GM12878 (cell line): ENCODE results near the gene FAM3B. TPM values are rescaled to one million over a fixed set of nuclear protein-coding genes. Genes with fewer than 3 reads are reported as not detected.

Experiments used
- ATAC-seq: fragments of 200-7000 bp; cut with Tn5 transposase; 3 replicates; pipeline ENCODE4 v1.9.1; 2020; ENCODE audit warnings: mild to moderate bottlenecking, moderate library complexity
- BruUV-seq: library from RNA; stranded (reverse); fragments of 400-500 nt; replicated peaks from 2 replicates; lab custom pipeline; 2021; lab: Mats Ljungman, UMichigan
- CTCF ChIA-PET: fragments of 300-600 bp; sonication (Branson Sonifier 250); formaldehyde crosslinking; extraction: SDS; loops from one replicate; lab custom pipeline; 2021; ENCODE audit warnings: inconsistent platforms; lab: Yijun Ruan, JAX
- POLR2A ChIA-PET: fragments of 350-600 bp; formaldehyde crosslinking; extraction: SDS; loops from one replicate; lab custom pipeline; 2021; ENCODE audit warnings: inconsistent platforms; lab: Charles Lee
- RAD21 ChIA-PET: fragments of 300-600 bp; sonication (Branson Sonifier 250); formaldehyde crosslinking; loops from one replicate; lab custom pipeline; 2023; ENCODE audit warnings: antibody characterized with exemption; ENCODE audit not compliant: unreplicated experiment; lab: Charles Lee
- SMC1A ChIA-PET: fragments of 300-600 bp; sonication (Branson Sonifier 250); formaldehyde crosslinking; loops from one replicate; lab custom pipeline; 2023; ENCODE audit not compliant: unreplicated experiment, uncharacterized antibody; lab: Charles Lee
- DNase-seq: peaks from one replicate; pipeline ENCODE4 v3.0.0-alpha.2; 2011; ENCODE audit warnings: low read depth, low spot score
- FAIRE-seq: peaks from 3 replicates; lab custom pipeline; 2011; peaks lifted over from hg19 to GRCh38; lab: Jason Lieb, UNC
- H2AFZ ChIP-seq: 2 replicates; pipeline ENCODE4 v1.6.0; 2011; ENCODE audit warnings: low read depth, low read length, control low read depth; ENCODE audit not compliant: control insufficient read depth
- H3K27ac ChIP-seq: 2 replicates; pipeline ENCODE4 v1.5.1; 2011; ENCODE audit warnings: control low read depth; ENCODE audit not compliant: control insufficient read depth, insufficient read depth
- H3K27me3 ChIP-seq, 2 experiments: replicated peaks in 1 of 2; 2 replicates each; pipeline versions ENCODE4 v1.6.0 to v1.6.1; 2011; ENCODE audit warnings: low read length in 1 of 2; ENCODE audit not compliant: control insufficient read depth in 2 of 2, insufficient read depth in 2 of 2
- H3K36me3 ChIP-seq, 2 experiments: 2 replicates each; pipeline ENCODE4 v1.5.1; 2011; ENCODE audit warnings: low read length in 1 of 2; ENCODE audit not compliant: control insufficient read depth in 2 of 2, insufficient read depth in 2 of 2
- H3K4me1 ChIP-seq: 2 replicates; pipeline ENCODE4 v1.6.1; 2011; ENCODE audit warnings: mild to moderate bottlenecking, low read length, moderate library complexity, mixed read lengths; ENCODE audit not compliant: control insufficient read depth, insufficient read depth
- H3K4me2 ChIP-seq: 2 replicates; pipeline ENCODE4 v1.6.0; 2011; ENCODE audit warnings: control low read depth; ENCODE audit not compliant: control insufficient read depth, insufficient read depth
- H3K4me3 ChIP-seq: fragments of 200-600 bp; sonication (generic); 2 replicates; pipeline ENCODE4 v1.5.1; 2016
- H3K79me2 ChIP-seq: 2 replicates; pipeline ENCODE4 v1.6.0; 2011; ENCODE audit warnings: low read length; ENCODE audit not compliant: control insufficient read depth, insufficient read depth
- H3K9ac ChIP-seq: 2 replicates; pipeline ENCODE4 v1.8.0; 2011; ENCODE audit warnings: low read length, control low read depth, mixed read lengths; ENCODE audit not compliant: control insufficient read depth, insufficient read depth
- H3K9me3 ChIP-seq: replicated peaks from 3 replicates; pipeline ENCODE4 v1.5.1; 2011; ENCODE audit warnings: mild to moderate bottlenecking, low read length; ENCODE audit not compliant: control insufficient read depth, insufficient read depth
- H4K20me1 ChIP-seq: 2 replicates; pipeline ENCODE4 v1.6.0; 2011; ENCODE audit not compliant: control insufficient read depth, insufficient read depth
- ATF3 ChIP-seq: IDR thresholded peaks from 2 replicates; pipeline ENCODE4 v1.6.1; 2011; ENCODE audit warnings: low read depth, mild to moderate bottlenecking, low read length, moderate library complexity, borderline replicate concordance; ENCODE audit errors: extremely low read depth
- GABPA ChIP-seq: IDR thresholded peaks from 2 replicates; pipeline ENCODE4 v1.6.1; 2014; ENCODE audit warnings: antibody characterized with exemption, low read depth, mild to moderate bottlenecking, inconsistent platforms
- KAT2A ChIP-seq: conservative IDR thresholded peaks from 2 replicates; pipeline ENCODE4 v1.6.1; 2011; ENCODE audit warnings: low read depth, low read length; ENCODE audit not compliant: control insufficient read depth
- MYC ChIP-seq: IDR thresholded peaks from 2 replicates; pipeline ENCODE4 v1.6.1; 2011; ENCODE audit warnings: mild to moderate bottlenecking, low read length, moderate library complexity, inconsistent platforms; ENCODE audit not compliant: insufficient read depth, insufficient replicate concordance, insufficient read length, severe bottlenecking
- POLR2A ChIP-seq: IDR thresholded peaks from 2 replicates; pipeline ENCODE4 v1.6.1; 2011; ENCODE audit warnings: low read depth, mild to moderate bottlenecking, low read length
- RB1 ChIP-seq: fragments of 450-650 bp; formaldehyde crosslinking; IDR thresholded peaks from 2 replicates; pipeline ENCODE4 v1.6.1; 2017; ENCODE audit warnings: mild to moderate bottlenecking, borderline replicate concordance
- RELA ChIP-seq: fragments of 450-650 bp; IDR thresholded peaks from 2 replicates; pipeline ENCODE4 v1.8.0; 2014; ENCODE audit warnings: borderline replicate concordance; ENCODE audit not compliant: partially characterized antibody
- SREBF2 ChIP-seq: IDR thresholded peaks from 2 replicates; pipeline ENCODE4 v1.6.1; 2012; ENCODE audit warnings: mild to moderate bottlenecking, low read length
- WRNIP1 ChIP-seq: IDR thresholded peaks from 2 replicates; pipeline ENCODE4 v1.6.1; 2011; ENCODE audit warnings: low read depth, low read length, improper control_type of control experiment, borderline replicate concordance
- ZNF274 ChIP-seq: IDR thresholded peaks from one replicate; pipeline ENCODE4 v1.8.0; 2011; ENCODE audit not compliant: insufficient read length, insufficient read depth
- ZSCAN29 ChIP-seq: fragments of 450-650 bp; IDR thresholded peaks from 2 replicates; pipeline ENCODE4 v1.6.1; 2017; ENCODE audit warnings: mild to moderate bottlenecking, moderate library complexity
- WGBS: methylation state at CpG from one replicate; pipeline ENCODE4 v1.1.6; 2016; ENCODE audit warnings: low lambda C conversion rate; ENCODE audit not compliant: insufficient replicate concordance, insufficient coverage; ENCODE audit errors: missing lambda C conversion rate; 5-methylcytosine and 5-hydroxymethylcytosine counted together
- in situ Hi-C: fragments of 300-500 bp; cut with MboI; formaldehyde crosslinking; loops from 9 replicates; pipeline ENCODE4 v1.14.3; 2018; ENCODE audit warnings: mixed read lengths
- intact Hi-C: fragments of 100-400 bp; cut with micrococcal nuclease; formaldehyde crosslinking; loops from one replicate; pipeline ENCODE4 v1.14.2; 2022; ENCODE audit not compliant: unreplicated experiment
- polyA plus RNA-seq, 11 experiments: library from polyadenylated mRNA; depleted of rRNA in 4 of 11; unstranded in 6 of 11; stranded (reverse) in 5 of 11; fragments of >200 nt; fragmentation: Nextera tagmentation in 4 of 11; fragmentation: Illumina TruSeq in 1 of 11; extraction: Ambion mirVana in 4 of 11; extraction: Trizol in 1 of 11; gene quantifications; 1 replicate in 1 of 11; 2 replicates in 10 of 11; pipeline versions ENCODE4 v1.2.1 to v1.2.3, GENCODE V29; 2011 to 2016; ENCODE audit warnings: inconsistent platforms in 2 of 11, missing spikeins in 2 of 11, low read depth in 1 of 11
- total RNA-seq, 4 experiments: library from RNA; depleted of rRNA in 3 of 4; stranded (reverse); fragments of >200 nt in 3 of 4; fragmentation: Illumina TruSeq in 1 of 4; extraction: Trizol in 1 of 4; gene quantifications; 2 replicates each; pipeline versions ENCODE4 v1.2.1 to v1.2.3, GENCODE V29; 2013 to 2021
- TF ChIP-seq, protein P1 (sequence below): IDR thresholded peaks from 2 replicates; pipeline ENCODE4 v1.6.1; 2011; ENCODE audit warnings: low read depth, low read length, improper control_type of control experiment, borderline replicate concordance
- TF ChIP-seq, protein P2 (sequence below), 3 experiments: IDR thresholded peaks in 2 of 3; conservative IDR thresholded peaks in 1 of 3; 2 replicates each; pipeline ENCODE4 v1.5.1; 2011; ENCODE audit warnings: low read depth in 3 of 3, low read length in 3 of 3, mild to moderate bottlenecking in 3 of 3, control low read depth in 2 of 3, moderate library complexity in 2 of 3, inconsistent platforms in 1 of 3, mixed read lengths in 1 of 3; ENCODE audit not compliant: control insufficient read depth in 2 of 3, insufficient read depth in 1 of 3; ENCODE audit errors: extremely low read depth in 1 of 3

The FAM3B gene
- total and polyA plus RNA-seq, 10 of the 15 experiments (the other 5 are each of a cell fraction or from before 2014, with no cell fraction given): 0.12 TPM; not detected in 9

GRCh38 chr21:41377715-41378114, 61.1 kb downstream of the FAM3B start:
- Histone ChIP-seq H3K79me2 (peaks cover 15% of the 10 kb centered on the region), H2AFZ (no peak overlapping the region), H3K27ac (no peak overlapping the region), H3K9ac (no peak overlapping the region), H3K36me3 (peaks cover 9 to 14% of the 10 kb centered on the region in 2 experiments; a peak in 3 of 4 replicates), H3K4me1 (no peaks in the 10 kb centered on the region; the same call in 1 of the 2 replicates), H4K20me1 (no peaks in the 10 kb centered on the region; the same call in 1 of the 2 replicates), H3K27me3 (no peaks in the 10 kb centered on the region), H3K9me3 (no peaks in the 10 kb centered on the region), H3K4me3 (no peak overlapping the region), H3K4me2 (no peak overlapping the region)
- intact Hi-C loops (no loop called here), in situ Hi-C loops (no loop called here)
- FAIRE-seq (no peak), ATAC-seq (no peak), DNase-seq (no peak)
- RAD21 ChIA-PET: interaction anchor here (2.0 kb wide), 1 partner anchor 94 kb away, joined by 8 read pairs; no protein-coding TSS in a partner anchor
- 97% methylated on average over 16 of the region's 16 CpGs for WGBS
- POLR2A ChIA-PET: no interaction called here
- no peak for TF ChIP-seq ZSCAN29
- no peak for TF ChIP-seq WRNIP1
- TF ChIP-seq ATF3: no peak
- no peak for TF ChIP-seq RB1
- TF ChIP-seq SREBF2: no peak
- peak; percentile 58 for TF ChIP-seq POLR2A
- CTCF ChIA-PET: interaction anchor here (1.2 kb wide), 1 partner anchor 95 kb away, joined by 6 read pairs; no protein-coding TSS in a partner anchor
- SMC1A ChIA-PET: no interaction called here
- no TSS peak for BruUV-seq

DNA sequence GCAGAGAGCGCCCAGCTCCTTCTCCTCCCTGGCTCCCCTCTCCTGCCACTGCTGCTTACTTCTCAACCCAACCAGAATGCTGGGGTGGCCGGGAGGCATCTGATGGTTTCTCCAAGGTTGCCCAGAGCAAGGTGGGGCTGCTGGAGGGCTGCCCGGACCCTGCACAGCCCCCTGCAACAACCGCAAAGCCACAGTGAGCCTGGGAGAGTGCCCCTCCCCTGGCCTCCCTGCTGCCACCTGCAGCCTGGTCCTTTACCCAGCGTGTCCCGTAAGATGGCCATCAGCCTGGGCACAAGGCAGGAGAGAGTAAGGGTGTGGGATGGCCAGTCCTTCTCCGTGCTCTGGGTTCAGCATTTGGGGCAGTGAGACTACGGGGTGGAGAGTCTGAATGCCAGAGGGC, 62.2 kb downstream of the FAM3B start:
- ChIA-PET SMC1A (interaction anchor here (1.0 kb wide), 1 partner anchor 96 kb away, joined by 4 read pairs; no protein-coding TSS in a partner anchor), RAD21 (interaction anchor here (2.0 kb wide), 1 partner anchor 96 kb away, joined by 8 read pairs; no protein-coding TSS in a partner anchor), CTCF (interaction anchor here (0.7 to 1.2 kb wide), 3 partner anchors 9 to 96 kb away, joined by 3 to 6 read pairs (median 3); no protein-coding TSS in a partner anchor), POLR2A (no interaction called here)
- Histone ChIP-seq H3K4me3 (no peak overlapping the region), H3K9me3 (no peaks in the 10 kb centered on the region), H3K79me2 (peaks cover 6% of the 10 kb centered on the region), H4K20me1 (no peaks in the 10 kb centered on the region; the same call in 1 of the 2 replicates), H3K27me3 (no peaks in the 10 kb centered on the region), H3K4me1 (no peaks in the 10 kb centered on the region; the same call in 1 of the 2 replicates), H2AFZ (no peak overlapping the region), H3K36me3 (peaks cover 11 to 18% of the 10 kb centered on the region in 2 experiments; a peak in 3 of 4 replicates), H3K4me2 (no peak overlapping the region), H3K9ac (no peak overlapping the region), H3K27ac (no peak overlapping the region)
- DNase-seq (no peak), ATAC-seq (no peak; the same call in 2 of the 3 replicates), FAIRE-seq (no peak)
- WGBS: 69% methylated on average over 8 of the region's 8 CpGs
- in situ Hi-C loops (no loop called here), intact Hi-C loops (no loop called here)
- no peak for TF ChIP-seq RELA
- TF ChIP-seq, protein P1, sequence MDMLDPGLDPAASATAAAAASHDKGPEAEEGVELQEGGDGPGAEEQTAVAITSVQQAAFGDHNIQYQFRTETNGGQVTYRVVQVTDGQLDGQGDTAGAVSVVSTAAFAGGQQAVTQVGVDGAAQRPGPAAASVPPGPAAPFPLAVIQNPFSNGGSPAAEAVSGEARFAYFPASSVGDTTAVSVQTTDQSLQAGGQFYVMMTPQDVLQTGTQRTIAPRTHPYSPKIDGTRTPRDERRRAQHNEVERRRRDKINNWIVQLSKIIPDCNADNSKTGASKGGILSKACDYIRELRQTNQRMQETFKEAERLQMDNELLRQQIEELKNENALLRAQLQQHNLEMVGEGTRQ: no peak
- TF ChIP-seq KAT2A: no peak
- TF ChIP-seq ZNF274: no peak
- TF ChIP-seq MYC: no peak
- no peak for TF ChIP-seq GABPA
- TF ChIP-seq, protein P2, sequence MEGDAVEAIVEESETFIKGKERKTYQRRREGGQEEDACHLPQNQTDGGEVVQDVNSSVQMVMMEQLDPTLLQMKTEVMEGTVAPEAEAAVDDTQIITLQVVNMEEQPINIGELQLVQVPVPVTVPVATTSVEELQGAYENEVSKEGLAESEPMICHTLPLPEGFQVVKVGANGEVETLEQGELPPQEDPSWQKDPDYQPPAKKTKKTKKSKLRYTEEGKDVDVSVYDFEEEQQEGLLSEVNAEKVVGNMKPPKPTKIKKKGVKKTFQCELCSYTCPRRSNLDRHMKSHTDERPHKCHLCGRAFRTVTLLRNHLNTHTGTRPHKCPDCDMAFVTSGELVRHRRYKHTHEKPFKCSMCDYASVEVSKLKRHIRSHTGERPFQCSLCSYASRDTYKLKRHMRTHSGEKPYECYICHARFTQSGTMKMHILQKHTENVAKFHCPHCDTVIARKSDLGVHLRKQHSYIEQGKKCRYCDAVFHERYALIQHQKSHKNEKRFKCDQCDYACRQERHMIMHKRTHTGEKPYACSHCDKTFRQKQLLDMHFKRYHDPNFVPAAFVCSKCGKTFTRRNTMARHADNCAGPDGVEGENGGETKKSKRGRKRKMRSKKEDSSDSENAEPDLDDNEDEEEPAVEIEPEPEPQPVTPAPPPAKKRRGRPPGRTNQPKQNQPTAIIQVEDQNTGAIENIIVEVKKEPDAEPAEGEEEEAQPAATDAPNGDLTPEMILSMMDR (IDR thresholded peaks at IDR 0.05 in 2 of 3, conservative IDR thresholded peaks at IDR 0.05 in 1 of 3; ENCODE audit: control insufficient read depth in 2 of 3, extremely low read depth in 1 of 3, insufficient read depth in 1 of 3, low read depth in 3 of 3, low read length in 3 of 3): no peak
- no TSS peak for BruUV-seq
